Liver (tissue), 3 donors: ENCODE measurements around the gene CLN5.

ENCODE experiments used
- CTCF ChIP-seq: fragments of 150-350 bp; IDR thresholded peaks from 2 replicates; pipeline ENCODE4 v1.5.1; 2017; ENCODE audit warnings: improper control_type of control experiment, low read depth, low read length; ENCODE audit not compliant: missing input control
- FOXA2 ChIP-seq: IDR thresholded peaks from 2 replicates; pipeline ENCODE4 v1.6.1; 2016; ENCODE audit warnings: antibody characterized with exemption
- HNF4A ChIP-seq, 2 donors: conservative IDR thresholded peaks; 2 replicates each; pipeline ENCODE4 v1.6.1; 2016; ENCODE audit warnings: antibody characterized with exemption in 2 of 2, mild to moderate bottlenecking in 2 of 2
- HNF4G ChIP-seq: IDR thresholded peaks from 2 replicates; pipeline ENCODE4 v1.6.1; 2016; ENCODE audit warnings: antibody characterized with exemption
- JUND ChIP-seq, 2 donors: IDR thresholded peaks; 2 replicates each; pipeline ENCODE4 v1.6.1; 2016; ENCODE audit warnings: antibody characterized with exemption in 2 of 2
- RAD21 ChIP-seq, 2 donors: IDR thresholded peaks; 2 replicates each; pipeline ENCODE4 v1.6.1; 2016; ENCODE audit warnings: antibody characterized with exemption in 2 of 2, mild to moderate bottlenecking in 2 of 2
- REST ChIP-seq: IDR thresholded peaks from 2 replicates; pipeline ENCODE4 v1.6.1; 2016; ENCODE audit warnings: antibody characterized with exemption, mild to moderate bottlenecking
- TAF1 ChIP-seq: conservative IDR thresholded peaks from 2 replicates; pipeline ENCODE4 v1.6.1; 2016; ENCODE audit warnings: antibody characterized with exemption, mild to moderate bottlenecking
- YY1 ChIP-seq: IDR thresholded peaks from 2 replicates; pipeline ENCODE4 v1.6.1; 2016; ENCODE audit warnings: antibody characterized with exemption, mild to moderate bottlenecking
- donor health status: healthy.
- donor health status: healthy.

GRCh38 chr13:76991432-76991795, 467 bp upstream of the CLN5 start:
- no peak for TF ChIP-seq YY1
- TF ChIP-seq REST: no peak
- TF ChIP-seq CTCF: no peak
- TF ChIP-seq TAF1: no peak
- TF ChIP-seq HNF4A (conservative IDR thresholded peaks at IDR 0.05): no peak
- TF ChIP-seq JUND (IDR thresholded peaks at IDR 0.05): no peak
- no peak for TF ChIP-seq RAD21 (IDR thresholded peaks at IDR 0.05)
- TF ChIP-seq FOXA2: no peak
- no peak for TF ChIP-seq HNF4G
